Spleen (tissue), 7 donors: ENCODE data around the gene NFIC.

Experiments used
- CTCF ChIP-seq, 11 experiments: fragments of 200-600 bp in 7 of 11; fragments of 450-650 bp in 4 of 11; sonication (generic) in 4 of 11; IDR thresholded peaks in 8 of 11; conservative IDR thresholded peaks in 3 of 11; 1 replicate in 7 of 11; 2 replicates in 4 of 11; pipeline versions ENCODE4 v1.4.0 to v1.8.0; 2016 to 2021; ENCODE audit warnings: antibody characterized with exemption in 11 of 11, inconsistent platforms in 4 of 11, mild to moderate bottlenecking in 1 of 11
- POLR2A ChIP-seq, 3 donors: fragments of 450-650 bp; IDR thresholded peaks; one replicate each; pipeline ENCODE4 v1.5.1; 2017; ENCODE audit warnings: antibody characterized with exemption in 3 of 3, mild to moderate bottlenecking in 1 of 3
- donor health status: DM: no; HTN: no; CAD: no; lungs with moderate emphysema.
- donor health status: DM: no; HTN: no; CAD: no.
- donor health status: DM: no; HTN: no; CAD: no.

GRCh38 chr19:3386447-3387234 lies 20.3 kb downstream of the NFIC start:
- TF ChIP-seq CTCF (IDR thresholded peaks at IDR 0.05 in 8 of 11, conservative IDR thresholded peaks at IDR 0.05 in 3 of 11) (no peak), POLR2A (IDR thresholded peaks at IDR 0.05) (no peak)
